Brain microvascular endothelial cell (primary cell): ENCODE measurements around the gene ENPP7.

Experiments
- DNase-seq: peaks from one replicate; pipeline ENCODE4 v3.0.0-alpha.2; 2020
- H3K27ac ChIP-seq: fragments of 250-450 bp; sonication (Bioruptor Pico); 2 replicates; pipeline ENCODE4 v1.5.1; 2020; ENCODE audit warnings: mild to moderate bottlenecking, moderate library complexity
- H3K27me3 ChIP-seq: fragments of 250-450 bp; sonication (Bioruptor Pico); replicated peaks from 2 replicates; pipeline ENCODE4 v1.5.1; 2020; ENCODE audit warnings: mild to moderate bottlenecking
- H3K36me3 ChIP-seq: fragments of 250-450 bp; sonication (Bioruptor Pico); replicated peaks from 2 replicates; pipeline ENCODE4 v1.5.1; 2020; ENCODE audit warnings: mild to moderate bottlenecking
- H3K4me3 ChIP-seq: 2 replicates; pipeline ENCODE4 v1.5.1; 2011; ENCODE audit warnings: low read depth, mild to moderate bottlenecking, control low read depth, low read length, moderate library complexity
- in situ Hi-C: cut with HindIII; loops from 2 replicates; pipeline ENCODE4 v1.10.0; 2017; ENCODE audit warnings: low sequenced_read_pairs, low pct_ligation_motif_present
- TF ChIP-seq, protein P1 (sequence below): IDR thresholded peaks from 2 replicates; pipeline ENCODE4 v1.5.1; 2011; ENCODE audit warnings: low read depth, mild to moderate bottlenecking, moderate library complexity, low read length, control low read depth, inconsistent platforms; ENCODE audit errors: missing control alignments

The ENPP7 gene

GRCh38 chr17:79730769-79731483, at the start of gene ENPP7:
Gene ENPP7, plus strand, starts transcription at chr17:79730943. Its CDS starts 197 bp downstream, at chr17:79731140.
- Histone ChIP-seq H3K27ac (no peak within 1 kb of the TSS), H3K27me3 (no peaks in the 10 kb centered on the region), H3K36me3 (no peaks in the 10 kb centered on the region), H3K4me3 (no peak within 1 kb of the TSS)
- TF ChIP-seq, protein P1, sequence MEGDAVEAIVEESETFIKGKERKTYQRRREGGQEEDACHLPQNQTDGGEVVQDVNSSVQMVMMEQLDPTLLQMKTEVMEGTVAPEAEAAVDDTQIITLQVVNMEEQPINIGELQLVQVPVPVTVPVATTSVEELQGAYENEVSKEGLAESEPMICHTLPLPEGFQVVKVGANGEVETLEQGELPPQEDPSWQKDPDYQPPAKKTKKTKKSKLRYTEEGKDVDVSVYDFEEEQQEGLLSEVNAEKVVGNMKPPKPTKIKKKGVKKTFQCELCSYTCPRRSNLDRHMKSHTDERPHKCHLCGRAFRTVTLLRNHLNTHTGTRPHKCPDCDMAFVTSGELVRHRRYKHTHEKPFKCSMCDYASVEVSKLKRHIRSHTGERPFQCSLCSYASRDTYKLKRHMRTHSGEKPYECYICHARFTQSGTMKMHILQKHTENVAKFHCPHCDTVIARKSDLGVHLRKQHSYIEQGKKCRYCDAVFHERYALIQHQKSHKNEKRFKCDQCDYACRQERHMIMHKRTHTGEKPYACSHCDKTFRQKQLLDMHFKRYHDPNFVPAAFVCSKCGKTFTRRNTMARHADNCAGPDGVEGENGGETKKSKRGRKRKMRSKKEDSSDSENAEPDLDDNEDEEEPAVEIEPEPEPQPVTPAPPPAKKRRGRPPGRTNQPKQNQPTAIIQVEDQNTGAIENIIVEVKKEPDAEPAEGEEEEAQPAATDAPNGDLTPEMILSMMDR = no peak
- DNase-seq = no peak
- in situ Hi-C loops = no loop called here

- H3K4me3 ChIP-seq = no peak overlapping the region
- no peak overlapping the region for H3K27ac ChIP-seq
- no peaks in the 10 kb centered on the region for H3K36me3 ChIP-seq
- DNase-seq = no peak
- in situ Hi-C loops = no loop called here
- TF ChIP-seq, protein P1 = no peak
- no peaks in the 10 kb centered on the region for H3K27me3 ChIP-seq
These were observed 49.6 kb upstream of the ENPP7 start for GRCh38 chr17:79681101-79681621.

GRCh38 chr17:79681628-79682261, 49.0 kb upstream of the ENPP7 start:
- Histone ChIP-seq H3K36me3 (no peaks in the 10 kb centered on the region), H3K27me3 (no peaks in the 10 kb centered on the region), H3K27ac (no peak overlapping the region), H3K4me3 (no peak overlapping the region)
- TF ChIP-seq, protein P1 = no peak
- no peak for DNase-seq
- in situ Hi-C loops = no loop called here

DNA sequence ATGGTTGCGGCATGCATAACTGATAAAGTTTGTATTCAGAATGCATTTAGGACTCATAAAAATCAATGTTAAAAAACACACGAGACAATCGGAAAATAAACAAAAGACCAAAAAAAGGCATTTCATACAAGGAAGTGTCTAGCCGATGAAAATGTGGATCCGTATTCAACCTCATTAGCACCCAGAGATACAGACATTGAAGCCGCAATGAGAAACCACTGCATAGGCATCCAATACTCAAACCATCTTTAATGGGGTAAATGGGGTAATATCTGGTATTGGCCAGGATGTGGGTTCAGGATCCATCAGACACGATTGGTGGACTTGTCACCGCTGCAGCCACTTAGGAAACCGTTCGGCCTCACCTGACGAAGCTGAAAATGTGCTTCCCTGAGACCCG, 47.4 kb upstream of the ENPP7 start:
- no peaks in the 10 kb centered on the region for H3K27me3 ChIP-seq
- no peak overlapping the region for H3K27ac ChIP-seq
- in situ Hi-C loops = no loop called here
- H3K4me3 ChIP-seq = no peak overlapping the region
- DNase-seq = no peak
- H3K36me3 ChIP-seq = no peaks in the 10 kb centered on the region
- TF ChIP-seq, protein P1 = no peak

GRCh38 chr17:79684132-79684985, 46.4 kb upstream of the ENPP7 start:
- Histone ChIP-seq H3K27ac (no peak overlapping the region), H3K4me3 (no peak overlapping the region), H3K27me3 (no peaks in the 10 kb centered on the region), H3K36me3 (no peaks in the 10 kb centered on the region)
- TF ChIP-seq, protein P1 = no peak
- in situ Hi-C loops = no loop called here
- DNase-seq = no peak
